Suprapubic skin (tissue), 3 donors: ENCODE results near the gene COL5A1.

Experiments
- CTCF ChIP-seq, 2 donors: fragments of 200-600 bp in 1 of 2; fragments of 450-650 bp in 1 of 2; sonication (generic) in 1 of 2; IDR thresholded peaks; one replicate each; pipeline ENCODE4 v1.5.1; 2016 to 2019; ENCODE audit warnings: antibody characterized with exemption in 2 of 2, mild to moderate bottlenecking in 1 of 2, moderate library complexity in 1 of 2
- POLR2AphosphoS5 ChIP-seq, 3 donors: sonication (generic); formaldehyde crosslinking; IDR thresholded peaks; one replicate each; pipeline ENCODE4 v1.6.1; 2017; ENCODE audit warnings: antibody characterized with exemption in 3 of 3

GRCh38 chr9:134891053-134891452, 249.4 kb downstream of the COL5A1 start:
- TF ChIP-seq CTCF (IDR thresholded peaks at IDR 0.05), result no peak
- TF ChIP-seq POLR2AphosphoS5 (IDR thresholded peaks at IDR 0.05), result no peak
